ENCODE measurements around the gene VANGL2.

VANGL2 gene

DNA sequence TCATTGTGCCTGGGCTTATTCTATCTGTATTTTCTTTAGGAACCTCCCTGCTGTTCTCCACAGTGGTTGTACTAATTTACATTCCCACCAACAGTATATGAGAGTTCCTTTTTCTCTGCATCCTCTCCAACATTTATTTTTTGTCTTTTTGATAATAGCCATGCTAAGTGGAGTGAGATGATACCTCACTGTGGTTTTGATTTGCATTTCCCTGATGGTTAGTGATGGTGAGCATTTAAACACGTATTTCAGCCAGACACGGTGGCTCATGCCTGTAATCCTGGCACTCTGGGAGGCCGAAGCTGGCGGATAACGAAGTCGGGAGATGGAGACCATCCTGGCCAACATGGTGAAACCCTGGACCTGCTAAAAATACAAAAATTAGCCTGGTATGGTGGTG is 64.8 kb downstream of the VANGL2 start:
- DNase-seq: no peak

DNA sequence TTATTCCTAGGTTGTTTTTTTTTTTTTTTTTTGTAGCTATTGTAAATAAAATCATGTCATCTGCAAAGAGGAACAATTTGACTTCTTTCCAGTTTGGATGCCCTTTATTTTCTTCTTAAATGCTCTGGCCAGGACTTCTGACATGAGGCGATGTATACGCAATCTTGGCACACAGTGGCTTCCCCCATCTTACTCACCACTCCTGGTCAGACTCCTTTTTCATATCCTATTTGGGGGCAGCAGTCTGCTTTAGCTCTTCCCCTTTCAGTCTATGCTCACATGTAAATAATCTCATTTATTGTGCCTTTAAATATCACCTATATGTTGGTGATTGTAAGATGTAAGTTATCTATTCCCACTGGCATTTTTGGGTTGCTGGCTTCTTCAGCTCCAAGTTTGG is 66.6 kb downstream of the VANGL2 start:
- no peak for DNase-seq

DNA sequence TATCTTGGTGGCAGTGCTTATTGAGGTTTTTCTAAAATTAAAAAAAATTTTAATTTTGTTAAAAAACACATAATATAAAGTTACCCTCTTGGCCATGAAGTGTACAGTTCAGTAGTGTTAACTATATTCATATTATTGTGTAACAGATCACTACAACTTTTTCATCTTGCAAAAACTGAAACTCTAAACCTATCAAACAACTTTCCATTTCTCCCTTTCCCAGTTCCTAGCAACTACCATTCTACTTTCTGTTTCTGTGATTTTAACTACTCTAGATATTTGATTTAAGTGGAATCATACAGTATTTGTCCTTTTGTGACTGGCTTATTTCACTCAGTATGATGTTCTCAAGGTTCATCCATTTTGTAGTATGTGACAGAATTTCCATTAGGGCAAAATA is 67.2 kb downstream of the VANGL2 start:
- DNase-seq: no peak

DNA sequence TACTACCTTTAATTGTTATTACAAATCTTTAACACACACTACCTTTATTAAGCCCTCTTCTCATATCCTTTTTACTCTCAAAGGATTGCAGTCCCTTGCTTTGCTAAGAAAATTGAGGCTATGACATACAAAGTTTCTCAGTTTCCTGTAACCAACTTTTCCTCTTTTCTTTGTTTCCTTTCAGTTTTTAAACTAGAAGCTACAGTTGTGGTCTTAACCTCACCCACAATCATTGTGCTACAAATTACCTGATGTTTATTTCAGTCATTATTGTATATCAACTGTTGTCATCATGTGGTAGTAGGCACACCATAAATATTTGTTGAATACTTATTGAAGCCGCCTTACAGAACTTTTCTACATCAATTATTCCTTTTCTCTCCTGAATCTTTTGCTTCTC is 70.9 kb downstream of the VANGL2 start:
- DNase-seq: no peak

DNA sequence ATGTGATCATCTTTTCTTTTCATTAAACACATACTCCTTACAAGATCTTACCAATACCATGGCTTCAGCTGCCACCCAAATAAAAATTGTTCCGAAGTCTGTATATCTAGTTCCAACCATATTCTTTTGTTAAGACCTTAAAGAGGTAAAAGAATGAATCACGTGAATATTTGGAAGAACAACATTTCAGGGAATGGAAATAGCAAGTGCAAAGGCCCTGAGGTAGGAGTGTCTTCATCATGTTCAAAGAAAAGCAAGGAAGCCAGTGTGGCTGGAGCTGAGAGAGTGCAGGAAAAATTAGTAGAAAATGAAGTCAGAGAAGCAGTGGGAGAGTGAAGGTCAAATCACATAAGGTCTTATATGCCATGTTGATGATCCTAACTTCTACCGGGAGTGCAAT is 71.7 kb downstream of the VANGL2 start:
- no peak for DNase-seq

DNA sequence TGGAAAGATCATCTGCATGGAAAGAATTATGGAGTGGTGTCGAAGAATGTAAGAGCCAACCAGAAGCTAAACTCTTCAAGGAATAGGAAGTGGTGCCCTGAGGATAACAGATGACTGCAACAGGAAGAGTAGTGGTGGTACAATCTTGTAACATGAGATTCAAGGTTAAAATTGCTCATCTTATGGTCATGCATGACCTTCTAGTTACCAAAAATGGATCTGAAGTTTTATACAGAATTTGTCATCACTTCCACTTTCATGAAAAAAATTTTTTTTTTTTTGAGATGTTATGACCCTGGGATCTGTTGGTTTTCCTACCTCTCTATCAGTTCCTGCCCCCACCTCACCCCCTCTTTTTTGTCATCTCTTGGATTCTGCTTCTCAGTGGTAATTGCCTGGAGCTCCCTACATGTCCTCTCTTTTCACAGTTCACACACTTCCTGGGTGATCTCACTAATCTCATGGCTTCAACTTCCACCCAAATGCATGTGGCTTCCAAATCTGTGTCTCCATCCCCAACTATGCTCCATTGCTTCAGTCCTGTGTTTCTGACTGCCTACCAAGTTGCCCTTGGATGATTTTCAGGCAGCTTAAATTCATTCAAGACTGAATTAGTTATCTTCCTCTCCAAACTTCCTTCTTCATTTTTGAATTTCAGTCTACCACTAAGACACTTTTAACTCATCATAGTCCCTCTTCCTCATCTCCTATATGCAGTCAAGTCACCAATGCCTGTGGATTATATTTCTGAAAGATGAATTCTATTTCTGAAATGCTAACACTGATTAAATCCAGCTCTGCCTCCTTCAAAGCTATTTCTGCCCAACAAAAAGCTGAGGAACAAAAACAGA is 74.3 kb downstream of the VANGL2 start:
- no peak for DNase-seq
